Ovary (tissue), 3 donors: ENCODE results near the gene ASB8.

Experiments
- EP300 ChIP-seq: sonication (generic); formaldehyde crosslinking; IDR thresholded peaks from one replicate; pipeline ENCODE4 v1.6.1; 2017; ENCODE audit warnings: antibody characterized with exemption
- POLR2A ChIP-seq: fragments of 450-650 bp; IDR thresholded peaks from one replicate; pipeline ENCODE4 v1.6.1; 2017; ENCODE audit warnings: antibody characterized with exemption, mild to moderate bottlenecking, moderate library complexity
- TF ChIP-seq, protein P1 (sequence below), 3 donors: fragments of 450-650 bp in 2 of 3; fragments of 200-600 bp in 1 of 3; IDR thresholded peaks; one replicate each; pipeline versions ENCODE4 v1.5.1 to v1.8.0; 2016 to 2022; ENCODE audit warnings: antibody characterized with exemption in 3 of 3, mild to moderate bottlenecking in 1 of 3
- donor health status: DM: no; HTN: no; CAD: no.

DNA sequence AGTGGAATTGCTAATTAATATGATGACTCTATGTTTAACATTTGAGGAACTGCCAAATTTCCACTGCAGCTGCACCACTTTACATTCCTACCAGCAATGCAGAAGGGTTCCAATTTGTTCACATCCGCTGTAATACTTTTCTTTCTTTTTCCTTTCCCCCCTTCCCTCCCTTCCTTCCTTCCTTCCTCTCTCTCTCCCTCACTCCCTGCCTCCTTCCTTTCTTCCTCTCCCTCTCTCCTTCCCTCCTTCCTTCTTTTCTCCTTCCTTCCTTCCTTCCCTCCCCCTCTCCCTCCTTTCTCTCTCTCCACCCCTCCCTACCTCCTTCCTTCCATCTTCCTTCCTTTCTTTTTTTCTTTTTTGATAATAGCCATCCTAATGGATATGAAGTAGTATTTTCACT lies 41.4 kb downstream of the ASB8 start:
- TF ChIP-seq POLR2A: no peak
- TF ChIP-seq, protein P1, sequence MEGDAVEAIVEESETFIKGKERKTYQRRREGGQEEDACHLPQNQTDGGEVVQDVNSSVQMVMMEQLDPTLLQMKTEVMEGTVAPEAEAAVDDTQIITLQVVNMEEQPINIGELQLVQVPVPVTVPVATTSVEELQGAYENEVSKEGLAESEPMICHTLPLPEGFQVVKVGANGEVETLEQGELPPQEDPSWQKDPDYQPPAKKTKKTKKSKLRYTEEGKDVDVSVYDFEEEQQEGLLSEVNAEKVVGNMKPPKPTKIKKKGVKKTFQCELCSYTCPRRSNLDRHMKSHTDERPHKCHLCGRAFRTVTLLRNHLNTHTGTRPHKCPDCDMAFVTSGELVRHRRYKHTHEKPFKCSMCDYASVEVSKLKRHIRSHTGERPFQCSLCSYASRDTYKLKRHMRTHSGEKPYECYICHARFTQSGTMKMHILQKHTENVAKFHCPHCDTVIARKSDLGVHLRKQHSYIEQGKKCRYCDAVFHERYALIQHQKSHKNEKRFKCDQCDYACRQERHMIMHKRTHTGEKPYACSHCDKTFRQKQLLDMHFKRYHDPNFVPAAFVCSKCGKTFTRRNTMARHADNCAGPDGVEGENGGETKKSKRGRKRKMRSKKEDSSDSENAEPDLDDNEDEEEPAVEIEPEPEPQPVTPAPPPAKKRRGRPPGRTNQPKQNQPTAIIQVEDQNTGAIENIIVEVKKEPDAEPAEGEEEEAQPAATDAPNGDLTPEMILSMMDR (IDR thresholded peaks at IDR 0.05): no peak
- TF ChIP-seq EP300: no peak
